NOMO-1 treated with DMSO at 0.1 percent for 48 hours (cell line): ENCODE results near the gene PHKB.
"Not testable (repeated sequence)": the region's sequence is repeated elsewhere in the genome, so short reads cannot be mapped to it uniquely, and the experiment has no call there.

Source experiments
- DNase-seq: peaks from one replicate; lab custom pipeline; 2025; ENCODE audit not compliant: unreplicated experiment; lab: John Stamatoyannopoulos, UW

Gene PHKB

GRCh38 chr16:47499700-47500264 lies 38.7 kb downstream of the PHKB start:
- DNase-seq: no peak

- no peak for DNase-seq
Measured at GRCh38 chr16:47503936-47504335, 42.8 kb downstream of the PHKB start.

DNA sequence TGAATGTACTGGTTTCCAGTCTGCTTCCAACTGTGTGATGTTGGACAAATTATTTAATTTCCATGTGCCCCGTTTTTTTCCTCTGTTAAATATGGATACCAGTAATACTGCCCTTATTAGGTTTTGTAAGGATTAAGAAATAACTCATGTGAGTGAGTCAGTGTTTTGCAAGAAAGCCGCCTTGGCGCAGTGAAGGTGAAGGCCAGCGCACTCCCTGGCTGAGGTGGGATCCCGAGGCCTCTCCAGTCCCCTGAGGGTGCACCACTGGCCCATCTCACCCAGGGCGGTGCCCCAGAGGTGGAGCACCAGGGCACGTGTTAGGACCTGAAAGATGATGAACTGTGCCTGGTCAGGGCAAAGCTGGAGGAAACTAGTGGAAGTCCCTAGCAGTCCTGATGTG lies 43.5 kb downstream of the PHKB start:
- no peak for DNase-seq

DNA sequence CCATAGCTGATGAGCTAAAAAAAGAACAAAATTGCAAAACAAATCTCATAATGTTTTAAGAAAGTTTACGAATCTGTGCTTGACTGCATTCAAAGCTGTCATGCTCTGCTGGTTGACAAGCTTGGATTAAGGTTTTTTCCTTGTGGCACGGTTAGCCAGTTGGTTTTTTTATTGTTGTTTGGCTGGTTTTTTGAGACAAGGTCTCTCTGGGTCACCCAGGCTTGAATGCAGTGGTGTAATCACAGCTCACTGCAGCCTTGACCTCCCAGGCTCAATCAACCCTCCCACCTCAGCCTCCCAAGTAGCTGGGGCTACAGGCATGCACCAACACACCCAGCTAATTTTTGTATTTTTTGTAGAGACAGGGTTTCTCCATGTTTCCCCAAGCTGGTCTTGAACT lies 45.7 kb downstream of the PHKB start:
- DNase-seq: no peak

DNA sequence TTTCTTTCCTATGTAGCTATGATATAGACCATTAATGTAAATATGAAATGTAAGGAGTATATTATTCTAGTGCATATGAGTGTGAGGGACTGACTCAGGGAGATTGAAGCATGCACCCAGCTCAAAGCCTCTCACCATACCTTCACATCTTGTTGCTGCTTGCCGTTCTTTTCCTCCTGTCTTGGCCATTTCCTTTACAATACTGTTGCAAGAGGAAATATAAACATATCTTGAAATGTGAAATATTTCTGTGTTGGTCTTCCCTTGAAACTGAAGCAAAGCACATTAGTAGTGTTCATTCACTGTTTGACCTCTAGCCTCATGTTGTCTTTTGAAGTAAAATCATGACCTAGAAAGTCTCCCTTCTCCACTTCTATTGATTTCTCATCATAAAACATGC lies 46.6 kb downstream of the PHKB start:
- no peak for DNase-seq

GRCh38 chr16:47511882-47512281 lies 50.8 kb downstream of the PHKB start:
- DNase-seq: no peak

DNA sequence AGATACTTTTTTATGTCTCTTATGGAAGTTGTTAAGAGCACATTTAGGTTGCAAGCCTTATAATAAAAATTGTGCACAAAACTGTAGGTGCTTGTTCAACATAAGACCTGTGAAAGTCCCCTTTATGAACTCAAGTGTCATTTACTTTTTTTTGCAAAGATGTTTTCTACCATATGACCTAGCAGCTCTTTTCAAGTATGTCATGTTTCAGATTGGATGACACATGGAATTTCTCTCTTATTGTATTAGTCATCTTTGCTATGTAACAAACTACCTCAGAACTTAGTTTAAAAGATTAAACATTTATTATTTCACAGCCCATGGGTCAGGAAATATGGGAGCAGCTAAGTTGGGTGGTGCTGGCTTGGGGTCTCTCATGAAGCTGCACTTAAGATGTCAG lies 57.9 kb downstream of the PHKB start:
- DNase-seq: no peak

GRCh38 chr16:47519546-47519945 lies 58.4 kb downstream of the PHKB start:
- no peak for DNase-seq

DNA sequence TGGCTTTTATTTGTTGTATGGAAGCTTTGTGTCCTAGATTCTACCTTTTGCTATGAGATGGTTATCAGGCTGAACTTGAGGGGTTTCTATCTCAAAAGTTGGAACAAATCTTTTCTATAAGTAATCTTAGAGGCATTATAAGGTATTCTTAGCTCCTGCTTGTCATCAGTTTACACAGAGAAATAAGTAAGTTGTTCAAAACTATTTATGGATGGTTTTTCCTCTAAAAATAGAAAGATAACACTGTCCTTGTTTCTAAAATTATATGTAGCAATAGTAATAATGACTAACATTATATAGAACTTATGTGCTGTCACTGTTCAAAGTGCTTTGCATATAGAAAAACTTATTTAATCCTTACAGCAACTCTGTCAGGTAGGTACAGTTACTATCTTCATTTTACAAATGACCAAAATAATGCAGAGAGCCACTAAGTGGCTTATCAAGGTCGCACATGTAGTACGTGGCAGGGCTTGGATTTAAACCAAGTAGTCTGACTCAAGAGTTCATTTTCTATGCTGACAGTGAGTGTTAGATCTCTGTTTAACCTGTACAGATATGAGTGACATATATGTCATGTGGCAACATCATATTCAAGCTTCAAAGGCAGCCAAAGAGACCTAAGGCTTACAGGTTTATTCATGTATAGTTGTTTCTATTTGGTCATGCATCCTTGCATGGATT lies 59.0 kb downstream of the PHKB start:
- DNase-seq: no peak

GRCh38 chr16:47523342-47524006 lies 62.3 kb downstream of the PHKB start:
- peak; percentile 80 for DNase-seq

DNA sequence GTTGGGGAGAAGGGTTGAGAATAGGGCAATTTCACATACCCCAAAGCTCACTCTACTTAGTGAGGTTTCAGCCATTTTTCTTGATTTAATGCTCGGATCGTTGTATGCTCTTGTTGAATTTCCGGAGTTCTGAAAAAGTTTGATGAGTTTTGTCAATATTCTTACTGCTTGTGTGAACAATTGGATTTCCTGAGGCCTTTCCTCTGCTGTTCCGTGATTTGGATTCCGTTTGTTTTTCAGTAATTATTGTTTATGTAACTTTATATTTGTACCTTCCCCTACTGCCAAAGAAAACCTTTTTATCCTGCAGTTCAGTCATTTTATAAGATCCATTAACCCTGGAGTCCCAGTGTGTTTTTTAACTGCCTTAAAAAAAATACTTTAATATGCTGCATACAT lies 62.9 kb downstream of the PHKB start:
- DNase-seq: no peak

- DNase-seq: no peak
Measured at GRCh38 chr16:47528431-47528830, 67.3 kb downstream of the PHKB start.

GRCh38 chr16:47533744-47534292 lies 72.7 kb downstream of the PHKB start:
- no peak for DNase-seq

DNA sequence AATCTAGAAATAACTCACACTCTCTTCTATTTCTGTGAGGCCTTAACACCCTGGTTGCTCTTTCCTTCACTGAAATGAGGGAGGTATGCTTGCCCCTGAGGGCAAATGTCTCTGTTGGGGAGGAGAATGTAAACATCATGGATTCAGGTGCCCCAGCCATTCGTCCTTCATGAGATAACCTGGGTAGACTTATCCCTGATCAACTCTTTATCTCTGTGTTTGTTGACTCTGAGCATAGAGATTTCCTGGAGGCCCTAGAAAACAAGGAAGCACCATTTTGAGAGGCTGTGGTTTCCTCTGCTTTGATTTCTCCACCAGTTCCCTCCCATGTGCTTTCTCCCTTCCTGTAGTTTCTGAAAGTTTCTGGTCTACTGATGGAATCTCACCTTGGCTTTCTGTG lies 77.3 kb downstream of the PHKB start:
- DNase-seq: no peak

GRCh38 chr16:47539707-47540670 lies 78.9 kb downstream of the PHKB start:
- DNase-seq: not testable (repeated sequence)

DNA sequence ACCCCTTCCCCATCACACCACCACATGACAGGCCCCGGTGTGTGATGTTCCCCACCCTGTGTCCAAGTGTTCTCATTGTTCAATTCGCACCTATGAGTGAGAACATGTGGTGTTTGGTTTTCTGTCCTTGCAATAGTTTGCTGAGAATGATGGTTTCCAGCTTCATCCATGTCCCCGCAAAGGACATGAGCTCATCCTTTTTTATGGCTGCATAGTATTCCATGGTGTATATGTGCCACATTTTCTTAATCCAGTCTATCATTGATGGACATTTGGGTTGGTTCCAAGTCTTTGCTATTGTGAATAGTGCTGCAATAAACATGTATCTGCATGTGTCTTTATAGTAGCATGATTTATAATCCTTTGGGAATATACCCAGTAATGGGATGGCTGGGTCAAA lies 80.0 kb downstream of the PHKB start:
- not testable (repeated sequence) for DNase-seq

DNA sequence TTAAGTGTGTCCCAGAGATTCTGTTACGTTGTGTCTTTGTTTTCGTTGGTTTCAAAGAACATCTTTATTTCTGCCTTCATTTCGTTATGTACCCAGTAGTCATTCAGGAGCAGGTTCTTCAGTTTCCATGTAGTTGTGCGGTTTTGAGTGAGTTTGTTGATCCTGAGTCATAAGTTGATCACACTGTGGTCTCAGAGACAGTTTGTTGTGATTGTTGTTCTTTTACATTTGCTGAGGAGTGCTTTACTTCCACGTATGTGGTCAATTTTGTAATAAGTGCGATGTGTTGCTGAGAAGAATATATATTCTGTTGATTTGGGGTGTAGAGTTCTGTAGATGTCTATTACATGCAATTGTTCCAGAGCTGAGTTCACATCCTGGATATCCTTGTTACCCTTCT lies 83.1 kb downstream of the PHKB start:
- not testable (repeated sequence) for DNase-seq

- not testable (repeated sequence) for DNase-seq
Measured at GRCh38 chr16:47551185-47551584, 90.1 kb downstream of the PHKB start.

GRCh38 chr16:47551767-47552166 lies 90.6 kb downstream of the PHKB start:
- not testable (repeated sequence) for DNase-seq

DNA sequence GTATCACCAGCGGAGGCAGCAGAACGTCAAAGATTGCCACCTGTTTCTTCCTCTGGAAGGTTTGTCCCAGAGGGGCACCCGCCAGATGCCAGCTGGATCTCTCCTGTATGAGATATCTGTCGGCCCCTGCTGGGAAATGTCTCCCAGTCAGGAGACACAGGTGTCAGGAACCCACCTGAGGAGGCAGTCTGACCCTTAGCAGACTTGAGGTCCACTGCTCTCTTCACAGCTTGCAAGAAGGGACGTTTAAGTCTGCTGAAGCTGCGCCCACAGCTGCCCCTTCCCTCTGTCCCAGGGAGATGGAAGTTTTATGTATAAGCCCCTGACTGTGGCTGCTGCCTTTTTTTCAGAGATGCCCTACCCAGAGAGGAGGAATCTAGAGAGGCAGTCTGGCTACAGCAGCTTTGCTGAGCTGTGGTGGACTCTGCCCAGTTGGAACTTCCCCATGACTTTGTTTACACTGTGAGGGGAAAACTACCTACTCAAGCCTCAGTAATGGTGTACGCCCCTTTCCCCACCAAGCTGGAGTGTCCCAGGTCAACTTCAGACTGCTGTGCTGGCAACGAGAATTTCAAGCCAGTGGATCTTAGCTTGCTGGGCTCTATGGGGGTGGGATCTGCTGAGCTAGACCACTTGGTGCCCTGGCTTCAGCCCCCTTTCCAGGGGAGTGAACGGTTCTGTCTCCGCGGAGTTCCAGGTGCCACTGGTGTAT lies 92.9 kb downstream of the PHKB start:
- DNase-seq: no peak
